NCI-H2227 (cell line): ENCODE results near the gene GPAT3.

Source experiments
- DNase-seq: peaks from one replicate; lab custom pipeline; 2025; ENCODE audit not compliant: unreplicated experiment; lab: John Stamatoyannopoulos, UW

Gene GPAT3

DNA sequence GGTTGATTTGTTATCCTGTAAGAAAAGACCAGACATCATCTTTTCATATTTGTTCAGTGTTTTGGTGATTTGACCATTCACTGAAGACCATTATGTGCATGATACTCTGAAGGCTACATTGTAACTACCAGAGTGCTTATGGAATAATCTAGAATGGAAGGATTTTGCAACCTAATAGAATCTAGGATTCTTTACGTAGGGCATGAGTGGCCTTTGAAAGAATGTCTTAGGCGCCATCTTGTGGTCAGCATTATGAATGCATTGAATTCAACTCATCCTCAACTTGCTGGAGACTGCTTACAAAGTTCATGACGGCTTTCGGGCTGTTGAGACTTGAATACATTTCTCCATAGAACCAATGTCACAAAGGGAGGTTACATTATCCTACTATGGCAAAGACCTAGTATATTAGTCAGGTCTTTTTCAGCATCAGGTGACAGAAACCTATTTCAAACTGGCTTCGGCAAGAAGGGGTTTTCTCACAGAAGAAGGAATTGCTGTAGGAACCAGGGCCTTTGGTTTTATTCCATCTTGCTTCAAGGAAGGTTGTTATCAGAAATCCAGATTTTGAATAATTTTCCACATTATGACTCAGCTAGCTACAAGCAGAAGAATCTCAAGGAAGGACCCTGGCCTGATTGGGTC lies 104.1 kb downstream of the GPAT3 start:
- peak; percentile 60 for DNase-seq

DNA sequence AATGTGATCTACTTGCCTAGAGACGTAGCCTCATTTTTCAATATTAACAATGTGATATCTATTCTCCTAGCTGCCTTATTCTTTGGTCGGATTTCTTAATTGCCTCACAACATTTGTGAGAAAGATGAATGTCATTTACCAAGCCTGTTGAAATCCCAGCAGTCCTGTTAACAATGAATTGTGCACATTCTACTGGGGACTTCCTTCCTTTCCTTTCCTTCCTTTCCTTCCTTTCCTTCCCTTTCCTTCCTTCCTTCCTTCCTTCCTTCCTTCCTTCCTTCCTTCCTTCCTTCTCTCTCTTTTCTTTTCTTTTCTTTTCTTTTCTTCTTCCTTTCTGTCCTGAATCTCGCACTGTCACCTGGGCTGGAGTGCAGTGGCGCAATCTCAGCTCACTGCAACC lies 107.1 kb downstream of the GPAT3 start:
- DNase-seq = no peak

DNA sequence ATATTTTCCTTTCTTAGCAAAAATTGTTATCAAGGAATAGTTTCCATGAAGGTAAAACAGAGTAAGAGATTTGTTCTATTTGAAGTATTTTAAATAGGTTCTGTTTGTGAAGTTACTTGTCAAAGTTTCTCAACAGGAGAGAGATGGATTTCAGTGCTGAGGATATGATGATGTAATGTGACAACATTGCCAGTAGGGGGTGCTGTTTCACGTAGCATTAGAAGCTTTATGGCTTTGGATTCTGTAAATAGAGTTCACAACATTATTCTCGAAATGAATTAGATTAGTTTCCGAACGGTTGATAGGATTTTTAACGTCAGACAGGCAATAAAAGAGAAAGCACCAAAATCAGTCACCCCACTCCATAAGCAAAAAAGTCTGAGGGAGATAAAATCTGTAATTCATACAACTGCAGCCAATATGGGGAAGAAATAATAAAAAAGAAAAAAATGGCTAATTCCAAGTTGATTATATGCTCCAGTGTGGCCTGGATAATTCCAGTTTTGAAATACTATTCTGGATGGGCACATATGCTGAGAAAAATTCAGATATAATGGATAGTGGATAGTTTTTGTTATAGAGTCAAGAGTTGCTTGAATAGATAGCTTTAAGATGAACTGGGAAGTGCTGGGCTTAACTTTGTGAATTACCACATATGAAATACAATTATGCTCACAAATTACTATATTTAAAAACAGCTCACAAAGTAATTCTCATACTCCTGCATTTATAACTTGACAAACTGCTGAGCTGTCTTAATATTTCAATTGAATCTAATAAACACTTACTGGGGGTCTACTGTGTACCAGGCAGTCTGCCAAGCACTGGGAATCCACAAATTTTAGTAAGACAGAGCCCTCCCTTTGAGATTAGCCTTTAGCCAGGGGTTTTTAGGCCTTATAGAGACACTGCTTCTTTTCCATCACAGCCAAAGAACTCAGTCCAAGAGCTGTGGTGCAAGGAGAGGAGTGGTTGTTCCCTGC lies 109.1 kb downstream of the GPAT3 start:
- DNase-seq = peak; percentile 54

DNA sequence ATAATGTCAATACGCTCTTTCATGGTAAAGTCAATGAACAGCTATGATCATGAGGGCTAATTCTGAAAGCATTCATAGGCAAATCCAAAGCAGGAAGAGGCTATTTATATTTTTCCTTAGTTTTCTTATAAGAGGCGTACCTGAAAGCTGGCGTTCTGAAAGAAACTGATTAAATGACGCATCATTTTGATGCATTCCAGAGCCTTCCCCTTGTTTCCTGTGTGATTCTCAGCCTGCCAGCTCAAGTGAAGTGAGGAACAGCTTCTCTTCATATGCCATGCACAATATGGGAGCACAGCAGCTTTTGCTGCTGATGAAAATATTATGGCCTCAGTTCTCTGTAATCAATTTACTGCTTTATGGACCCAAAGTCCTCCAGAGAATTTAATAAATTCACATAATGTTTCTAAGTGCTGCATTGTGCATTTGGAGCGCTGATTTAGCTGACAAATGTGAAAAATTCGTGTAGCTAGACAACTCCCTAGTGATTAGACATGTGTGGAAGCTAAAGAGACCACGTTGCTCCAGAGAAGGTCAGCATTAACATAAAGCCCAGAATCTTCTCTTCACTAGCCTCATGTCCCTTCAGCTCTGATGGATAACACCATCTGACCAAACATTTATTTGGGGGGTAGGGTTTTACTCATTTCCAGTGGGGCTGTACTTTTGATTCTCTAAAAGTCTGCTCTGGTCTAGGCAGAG lies 110.8 kb downstream of the GPAT3 start:
- no peak for DNase-seq

DNA sequence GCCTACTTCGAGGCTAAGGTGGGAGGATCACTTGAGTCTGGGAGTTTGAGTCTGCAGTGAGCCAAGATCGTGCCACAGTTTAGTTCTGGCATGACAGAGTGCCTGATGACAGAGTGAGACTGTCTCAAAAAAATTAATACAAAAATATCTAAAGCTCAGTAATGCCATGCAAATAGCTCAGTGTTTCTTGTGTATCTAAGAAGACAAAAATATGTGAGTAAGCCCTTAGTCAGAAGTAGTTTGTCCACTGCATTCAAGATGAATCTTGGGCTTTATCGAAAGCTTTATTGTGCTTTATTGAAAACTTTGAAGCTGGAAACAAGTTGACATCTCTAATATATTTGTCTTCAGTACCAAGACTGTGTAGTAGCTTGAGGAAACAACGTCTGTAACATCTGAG lies 115.9 kb downstream of the GPAT3 start:
- no peak for DNase-seq
